ENCODE data around the gene OR4D11. TPM values are rescaled to one million over a fixed set of nuclear protein-coding genes. Genes with fewer than 3 reads are reported as not detected.

Gene OR4D11
- not detected for total RNA-seq

GRCh38 chr11:59503276-59503675 is at the start of gene OR4D11:
Gene OR4D11, plus strand, starts transcription at chr11:59503576. Its CDS starts 0 bp downstream, at chr11:59503576.
- TF ChIP-seq POLR2AphosphoS5 (IDR thresholded peaks at IDR 0.05) = no peak
- TF ChIP-seq CTCF (IDR thresholded peaks at IDR 0.05) = no peak
- no peak for TF ChIP-seq POLR2A (IDR thresholded peaks at IDR 0.05)
- H3K36me3 ChIP-seq = no peaks in the 10 kb centered on the region

GRCh38 chr11:59456661-59457060 is 46.7 kb upstream of the OR4D11 start, which contains the start of gene OR4D6:
Gene OR4D6, plus strand, starts transcription at chr11:59456961. Its CDS starts 0 bp downstream, at chr11:59456961.
- Histone ChIP-seq H3K36me3 (no peaks in the 10 kb centered on the region), H3K9me3 (no peaks in the 10 kb centered on the region), H3K27ac (no peak within 1 kb of the TSS), H3K4me1 (no peaks in the 10 kb centered on the region), H3K27me3 (no peaks in the 10 kb centered on the region), H3K4me3 (no peak within 1 kb of the TSS)
- no peak for DNase-seq (ENCODE audit: low spot score in 2 of 2)
- intact Hi-C loops (cut with DNase I; ENCODE audit: low total_unique reads) = no loop called here
- TF ChIP-seq POLR2A (IDR thresholded peaks at IDR 0.05) (no peak), POLR2AphosphoS5 (IDR thresholded peaks at IDR 0.05) (no peak), CTCF (IDR thresholded peaks at IDR 0.05) (no peak)

More at GRCh38 chr11:59503276-59503675, at the start of gene OR4D11:
- Histone ChIP-seq H3K27ac (no peak within 1 kb of the TSS), H3K4me1 (no peaks in the 10 kb centered on the region), H3K9me3 (no peaks in the 10 kb centered on the region), H3K27me3 (no peaks in the 10 kb centered on the region), H3K4me3 (no peak within 1 kb of the TSS)
- intact Hi-C loops (cut with DNase I; ENCODE audit: low total_unique reads) = no loop called here
- DNase-seq (ENCODE audit: low spot score in 2 of 2) = no peak

GRCh38 chr11:59459916-59460315 is 43.5 kb upstream of the OR4D11 start:
- Histone ChIP-seq H3K27me3 (no peaks in the 10 kb centered on the region), H3K4me1 (no peaks in the 10 kb centered on the region), H3K9me3 (no peaks in the 10 kb centered on the region), H3K27ac (no peak overlapping the region), H3K4me3 (no peak overlapping the region), H3K36me3 (no peaks in the 10 kb centered on the region)
- intact Hi-C loops (cut with DNase I; ENCODE audit: low total_unique reads) = no loop called here
- DNase-seq (ENCODE audit: low spot score in 2 of 2) = no peak
- TF ChIP-seq POLR2A (IDR thresholded peaks at IDR 0.05) = no peak
- no peak for TF ChIP-seq POLR2AphosphoS5 (IDR thresholded peaks at IDR 0.05)
- no peak for TF ChIP-seq CTCF (IDR thresholded peaks at IDR 0.05)

- no peaks in the 10 kb centered on the region for H3K36me3 ChIP-seq
- no peak for DNase-seq (ENCODE audit: low spot score in 2 of 2)
- TF ChIP-seq POLR2A (IDR thresholded peaks at IDR 0.05) = no peak
- TF ChIP-seq CTCF (IDR thresholded peaks at IDR 0.05) = no peak
- TF ChIP-seq POLR2AphosphoS5 (IDR thresholded peaks at IDR 0.05) = no peak
- H3K27me3 ChIP-seq = no peaks in the 10 kb centered on the region
- intact Hi-C loops (cut with DNase I; ENCODE audit: low total_unique reads) = no loop called here
- H3K4me1 ChIP-seq = no peaks in the 10 kb centered on the region
- H3K4me3 ChIP-seq = no peak overlapping the region
- H3K9me3 ChIP-seq = no peaks in the 10 kb centered on the region
- no peak overlapping the region for H3K27ac ChIP-seq
These were observed 40.2 kb upstream of the OR4D11 start for GRCh38 chr11:59463190-59463641.

GRCh38 chr11:59473015-59473414 is 30.4 kb upstream of the OR4D11 start, which contains the start of gene OR4D10:
Gene OR4D10, plus strand, starts transcription at chr11:59473315. Its CDS starts 4,115 bp downstream, at chr11:59477430.
- DNase-seq (ENCODE audit: low spot score in 2 of 2) = no peak
- Histone ChIP-seq H3K4me1 (no peaks in the 10 kb centered on the region), H3K4me3 (no peak within 1 kb of the TSS), H3K36me3 (no peaks in the 10 kb centered on the region), H3K27me3 (no peaks in the 10 kb centered on the region), H3K9me3 (no peaks in the 10 kb centered on the region), H3K27ac (no peak within 1 kb of the TSS)
- no peak for TF ChIP-seq POLR2AphosphoS5 (IDR thresholded peaks at IDR 0.05)
- no peak for TF ChIP-seq CTCF (IDR thresholded peaks at IDR 0.05)
- no peak for TF ChIP-seq POLR2A (IDR thresholded peaks at IDR 0.05)
- intact Hi-C loops (cut with DNase I; ENCODE audit: low total_unique reads) = no loop called here

Data from breast epithelium (tissue), 4 donors.